ENCODE data around the gene ZNF821.

The ZNF821 gene

DNA sequence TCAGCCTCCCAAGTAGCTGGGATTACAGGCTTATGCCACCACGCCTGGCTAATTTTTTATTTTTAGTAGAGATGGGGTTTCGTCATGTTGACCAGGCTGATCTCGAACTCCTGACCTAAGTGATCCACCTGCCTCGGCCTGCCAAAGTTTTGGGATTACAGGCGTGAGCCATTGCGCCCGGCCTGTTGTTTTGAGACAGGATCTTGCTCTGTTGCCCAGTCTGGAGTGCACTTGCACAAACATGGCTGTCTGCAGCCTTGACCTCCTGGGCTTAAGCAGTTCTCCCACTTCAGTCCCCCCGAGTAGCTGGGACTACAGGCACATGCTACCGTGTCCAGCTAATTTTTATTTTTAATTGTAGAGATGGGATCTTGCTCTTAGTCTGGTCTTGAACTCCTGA is 20.3 kb upstream of the ZNF821 start:
- H3K4me3 ChIP-seq (ENCODE audit: control insufficient read depth, low read depth, low read length) = no peak overlapping the region
- TF ChIP-seq, protein P1, sequence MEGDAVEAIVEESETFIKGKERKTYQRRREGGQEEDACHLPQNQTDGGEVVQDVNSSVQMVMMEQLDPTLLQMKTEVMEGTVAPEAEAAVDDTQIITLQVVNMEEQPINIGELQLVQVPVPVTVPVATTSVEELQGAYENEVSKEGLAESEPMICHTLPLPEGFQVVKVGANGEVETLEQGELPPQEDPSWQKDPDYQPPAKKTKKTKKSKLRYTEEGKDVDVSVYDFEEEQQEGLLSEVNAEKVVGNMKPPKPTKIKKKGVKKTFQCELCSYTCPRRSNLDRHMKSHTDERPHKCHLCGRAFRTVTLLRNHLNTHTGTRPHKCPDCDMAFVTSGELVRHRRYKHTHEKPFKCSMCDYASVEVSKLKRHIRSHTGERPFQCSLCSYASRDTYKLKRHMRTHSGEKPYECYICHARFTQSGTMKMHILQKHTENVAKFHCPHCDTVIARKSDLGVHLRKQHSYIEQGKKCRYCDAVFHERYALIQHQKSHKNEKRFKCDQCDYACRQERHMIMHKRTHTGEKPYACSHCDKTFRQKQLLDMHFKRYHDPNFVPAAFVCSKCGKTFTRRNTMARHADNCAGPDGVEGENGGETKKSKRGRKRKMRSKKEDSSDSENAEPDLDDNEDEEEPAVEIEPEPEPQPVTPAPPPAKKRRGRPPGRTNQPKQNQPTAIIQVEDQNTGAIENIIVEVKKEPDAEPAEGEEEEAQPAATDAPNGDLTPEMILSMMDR (conservative IDR thresholded peaks at IDR 0.05; ENCODE audit: control insufficient read depth, insufficient read depth, low read depth, low read length) = no peak
- no peak for DNase-seq (ENCODE audit: low read depth)

DNA sequence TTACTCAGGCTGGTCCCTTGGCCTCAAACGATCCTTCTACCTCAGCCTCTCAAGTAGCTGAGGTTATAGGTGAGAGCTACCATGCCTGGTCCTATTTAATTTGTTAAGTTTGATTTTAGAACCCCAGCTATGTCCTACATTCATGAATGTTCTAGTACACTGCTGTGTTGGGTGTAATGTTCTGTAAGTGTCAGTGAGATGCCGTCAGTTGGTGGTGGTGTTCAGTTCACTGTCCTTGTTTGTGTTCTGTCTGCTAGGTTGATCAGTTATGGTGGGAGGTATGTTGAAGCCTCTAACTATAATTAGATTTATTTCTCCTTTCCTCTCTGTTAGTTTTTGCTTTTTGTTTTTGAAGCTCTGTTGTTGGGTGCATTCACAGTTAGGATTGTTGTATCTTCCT is 19.6 kb upstream of the ZNF821 start:
- H3K4me3 ChIP-seq (ENCODE audit: control insufficient read depth, low read depth, low read length) = no peak overlapping the region
- TF ChIP-seq, protein P1 (conservative IDR thresholded peaks at IDR 0.05; ENCODE audit: control insufficient read depth, insufficient read depth, low read depth, low read length) = no peak
- DNase-seq (ENCODE audit: low read depth) = no peak

DNA sequence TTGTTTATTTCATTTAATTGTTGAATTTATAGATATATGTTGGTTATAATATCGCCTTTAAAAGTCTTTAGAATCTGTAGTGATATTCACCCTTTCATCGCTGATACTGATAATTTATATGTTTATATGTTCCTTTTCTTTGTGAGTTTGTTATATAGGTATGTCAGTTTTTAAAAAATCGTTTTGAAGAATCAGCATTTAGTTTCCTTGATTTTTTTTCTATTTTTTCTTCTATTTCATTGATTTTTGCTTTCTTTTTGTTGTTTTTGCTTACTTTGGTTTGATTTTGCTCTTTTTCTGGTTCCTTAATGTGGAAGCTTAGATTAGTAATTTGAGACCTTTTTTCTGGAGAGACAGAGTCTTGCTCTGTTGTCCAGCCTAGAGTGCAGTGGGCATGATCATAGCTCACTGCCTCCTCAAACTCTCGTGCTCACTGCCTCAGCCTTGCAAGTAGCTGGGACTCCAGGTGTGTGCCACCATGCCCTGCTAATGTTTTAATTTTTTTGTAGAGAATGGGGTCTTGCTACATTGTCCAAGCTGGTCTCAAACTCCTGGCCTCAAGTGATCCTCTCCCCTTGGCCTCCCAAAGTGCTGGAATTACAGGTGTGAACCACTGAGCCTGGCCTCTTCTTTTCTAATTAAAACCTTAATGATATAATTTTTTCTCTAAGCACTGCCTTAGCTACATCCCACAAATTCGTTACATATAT is 18.8 kb upstream of the ZNF821 start:
- DNase-seq (ENCODE audit: low read depth) = no peak
- H3K4me3 ChIP-seq (ENCODE audit: control insufficient read depth, low read depth, low read length) = no peak overlapping the region
- TF ChIP-seq, protein P1 (conservative IDR thresholded peaks at IDR 0.05; ENCODE audit: control insufficient read depth, insufficient read depth, low read depth, low read length) = no peak

DNA sequence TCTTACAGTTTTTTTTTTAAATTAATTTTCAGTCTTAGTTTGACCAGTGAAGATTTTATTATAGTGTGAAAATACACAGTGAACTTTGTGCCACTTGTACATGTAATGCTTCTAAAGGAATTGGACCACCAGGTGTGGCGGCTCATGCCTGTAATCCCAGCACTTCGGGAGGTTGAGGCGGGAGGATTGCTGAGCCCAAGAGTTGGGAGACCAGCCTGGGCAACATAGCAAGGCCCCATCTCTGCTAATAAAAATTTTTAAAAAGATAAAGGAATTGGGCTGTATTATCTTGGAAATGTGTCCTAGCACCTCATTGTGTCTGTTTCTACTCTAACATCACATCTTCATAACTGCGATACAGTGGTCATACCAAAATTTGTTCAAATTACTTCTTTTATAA is 15.2 kb upstream of the ZNF821 start:
- no peak for DNase-seq (ENCODE audit: low read depth)
- TF ChIP-seq, protein P1 (conservative IDR thresholded peaks at IDR 0.05; ENCODE audit: control insufficient read depth, insufficient read depth, low read depth, low read length) = no peak
- no peak overlapping the region for H3K4me3 ChIP-seq (ENCODE audit: control insufficient read depth, low read depth, low read length)

DNA sequence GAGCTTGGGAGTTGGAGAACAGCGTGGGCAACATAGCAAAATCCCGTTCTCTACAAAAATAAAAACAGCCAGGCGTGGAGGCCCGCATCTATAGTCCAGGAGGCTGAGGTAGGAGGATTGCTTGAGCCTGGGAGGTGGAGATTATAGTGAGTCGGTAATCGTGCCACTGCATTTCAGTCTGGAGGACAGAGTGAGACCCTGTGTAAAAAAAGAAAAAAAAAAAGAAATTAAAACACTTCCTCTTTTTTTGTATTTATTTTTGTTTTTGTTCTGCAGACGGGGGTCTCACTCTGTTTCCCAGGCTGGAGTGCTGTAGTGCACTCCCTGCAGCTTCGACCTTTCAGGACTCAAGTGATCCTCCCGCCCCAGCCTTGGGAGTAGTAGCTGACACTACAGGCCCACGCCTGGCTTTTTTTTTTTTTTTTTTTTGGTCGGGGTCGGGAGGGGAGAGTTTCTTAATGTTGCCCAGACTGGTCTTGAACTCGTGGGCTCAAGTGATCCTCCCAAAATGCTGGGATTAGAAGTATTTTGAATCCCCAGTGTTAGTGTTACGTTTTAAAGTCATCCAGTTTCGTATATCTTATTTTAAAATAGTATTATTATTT is 12.9 kb upstream of the ZNF821 start:
- peak overlapping the region; percentile 74 for H3K4me3 ChIP-seq (ENCODE audit: control insufficient read depth, low read depth, low read length)
- DNase-seq (ENCODE audit: low read depth) = no peak
- TF ChIP-seq, protein P1 (conservative IDR thresholded peaks at IDR 0.05; ENCODE audit: control insufficient read depth, insufficient read depth, low read depth, low read length) = no peak

DNA sequence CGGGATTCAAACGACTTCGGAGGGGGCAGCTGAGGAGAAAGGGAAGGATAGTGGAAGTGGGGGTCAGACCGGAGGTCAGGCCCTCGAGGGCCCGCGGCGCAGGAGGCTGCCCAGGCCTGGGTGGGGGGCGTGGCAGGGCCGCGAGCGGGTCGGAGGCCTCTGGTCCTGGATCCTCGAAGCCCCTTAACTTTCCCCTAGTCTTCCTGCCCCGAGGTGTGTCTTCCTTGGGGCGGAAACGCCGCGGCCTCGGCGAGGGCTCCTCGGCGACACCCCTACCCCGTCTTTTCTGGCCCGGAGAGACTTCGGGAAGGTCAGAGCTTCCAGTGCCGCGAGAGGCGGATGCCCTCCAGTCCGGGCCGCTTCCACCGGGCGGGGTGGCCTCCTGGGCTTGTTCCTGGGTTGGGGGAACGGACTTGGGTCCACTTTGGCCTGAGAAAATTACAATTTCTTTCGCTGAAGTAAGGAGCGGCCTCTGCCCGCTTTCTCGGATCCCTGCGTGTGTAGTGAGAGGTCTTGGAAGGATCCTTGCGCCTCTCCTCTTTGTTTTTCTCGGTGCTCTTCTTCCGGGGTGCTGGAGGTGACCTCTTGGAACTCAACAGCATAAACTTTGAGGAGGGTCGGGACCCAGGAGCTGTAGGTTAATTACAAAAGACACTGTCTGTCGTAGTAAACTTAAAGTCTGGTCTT is 11.8 kb upstream of the ZNF821 start:
- peak; percentile 45 for DNase-seq (ENCODE audit: low read depth)
- H3K4me3 ChIP-seq (ENCODE audit: control insufficient read depth, low read depth, low read length) = peak overlapping the region; percentile 74
- TF ChIP-seq, protein P1 (conservative IDR thresholded peaks at IDR 0.05; ENCODE audit: control insufficient read depth, insufficient read depth, low read depth, low read length) = no peak
